Ureter (tissue), 1 donor: ENCODE measurements around the gene EPB41L4B. TPM values are rescaled to one million over a fixed set of nuclear protein-coding genes. Genes with fewer than 3 reads are reported as not detected.
"Not testable (repeated sequence)": the region's sequence is repeated elsewhere in the genome, so short reads cannot be mapped to it uniquely, and the experiment has no call there.

Source experiments
- DNase-seq: peaks from one replicate; pipeline ENCODE4 v3.0.0-alpha.2; 2020; ENCODE audit warnings: low spot score
- total RNA-seq: library from RNA; stranded (reverse); gene quantifications from one replicate; pipeline ENCODE4 v1.2.4, GENCODE V29; 2023
- donor health status: DM: yes; HTN: yes; CAD: no.

The EPB41L4B gene
- total RNA-seq, 1 donor from 2014 or later: 15.9 TPM

DNA sequence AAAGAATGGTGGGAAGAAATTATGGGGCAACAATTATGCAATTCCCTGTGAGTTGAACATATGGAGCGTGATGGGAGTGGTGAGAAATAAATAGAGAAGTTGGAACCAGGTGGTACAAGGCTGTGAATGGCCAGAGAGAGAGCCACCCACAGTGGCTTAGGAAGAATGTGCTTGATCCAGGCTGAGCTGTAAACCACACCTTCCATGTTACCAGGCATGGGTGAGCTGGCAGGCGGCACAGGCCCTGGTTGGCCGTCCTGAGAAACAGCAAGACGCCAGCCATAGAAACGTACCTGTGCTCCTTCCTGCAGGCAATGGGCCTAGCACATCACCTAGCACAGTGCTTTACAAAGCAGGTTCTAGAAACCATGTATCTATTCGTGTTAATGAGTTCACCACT lies 74.3 kb downstream of the EPB41L4B start:
- no peak for DNase-seq

DNA sequence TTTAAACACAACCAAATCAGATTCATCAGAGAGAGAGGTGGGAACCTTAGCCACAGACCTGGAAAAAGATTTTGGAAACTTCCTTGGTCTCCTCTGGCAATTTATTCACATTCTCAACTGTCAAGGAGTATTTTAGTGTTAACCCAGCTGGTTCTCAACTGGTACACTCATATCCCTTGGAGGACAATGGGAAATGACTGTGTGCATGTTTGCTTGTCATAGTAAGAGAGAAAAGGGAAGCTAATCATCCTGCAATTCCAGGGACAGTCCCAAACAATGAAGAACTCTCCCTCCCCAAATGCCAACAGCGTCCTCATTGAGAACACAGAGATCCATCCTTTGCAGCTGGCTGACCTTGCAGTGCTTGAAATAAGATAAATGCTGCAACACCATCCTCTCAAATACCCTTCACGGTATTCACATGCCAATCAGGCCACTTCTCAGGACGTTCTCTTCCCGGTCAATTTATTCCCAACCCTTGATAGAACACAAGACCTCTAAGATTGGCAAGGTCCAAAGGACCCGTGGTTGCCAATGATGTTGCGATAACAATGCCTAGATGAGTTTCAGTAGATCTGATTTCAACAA lies 75.5 kb downstream of the EPB41L4B start:
- DNase-seq: no peak

DNA sequence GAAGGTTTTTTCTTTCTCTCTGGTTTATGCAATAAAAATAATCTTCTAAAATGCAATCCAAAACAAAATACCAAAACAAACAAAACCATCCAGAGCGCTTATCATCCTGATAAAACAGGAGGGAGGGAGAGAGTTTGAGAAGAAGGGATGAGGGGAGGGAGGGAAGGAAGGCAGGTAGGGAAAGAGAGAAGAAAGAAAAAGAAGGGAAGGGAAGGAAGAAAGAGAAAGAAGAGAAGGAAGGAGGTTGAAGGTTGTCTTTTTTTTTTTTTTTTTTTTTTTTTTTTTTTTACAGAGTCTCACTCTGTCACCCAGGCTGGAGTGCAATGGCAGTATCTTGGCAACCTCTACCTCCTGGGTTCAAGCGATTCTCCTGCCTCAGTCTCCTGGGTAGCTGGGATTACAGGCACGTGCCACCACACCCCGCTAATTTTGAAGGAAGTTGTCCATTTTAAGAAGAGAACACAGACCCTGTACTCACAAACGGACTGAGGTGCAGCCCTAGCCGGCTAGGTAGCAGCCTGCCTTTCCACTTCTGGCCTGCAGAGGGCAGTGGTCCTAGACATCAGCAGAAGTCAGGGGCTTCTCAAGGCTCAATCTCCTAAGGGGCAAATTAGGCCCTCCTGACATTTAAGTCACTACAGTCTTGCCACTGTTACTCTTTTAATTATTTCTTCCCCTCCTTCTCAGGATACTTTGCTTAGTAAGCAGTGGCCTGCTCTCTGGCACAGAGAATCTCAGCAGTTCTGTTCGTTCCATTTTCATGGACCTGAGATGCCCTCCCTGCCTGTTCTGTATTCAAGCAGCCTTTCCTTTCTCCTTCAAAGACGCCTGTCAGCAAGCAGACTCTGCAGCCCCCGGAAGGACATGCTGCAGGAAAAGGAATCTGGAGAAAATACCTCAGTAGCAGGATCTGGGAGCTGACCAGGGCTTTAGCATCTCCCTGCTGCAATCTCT lies 76.4 kb downstream of the EPB41L4B start:
- peak; percentile 65 for DNase-seq

DNA sequence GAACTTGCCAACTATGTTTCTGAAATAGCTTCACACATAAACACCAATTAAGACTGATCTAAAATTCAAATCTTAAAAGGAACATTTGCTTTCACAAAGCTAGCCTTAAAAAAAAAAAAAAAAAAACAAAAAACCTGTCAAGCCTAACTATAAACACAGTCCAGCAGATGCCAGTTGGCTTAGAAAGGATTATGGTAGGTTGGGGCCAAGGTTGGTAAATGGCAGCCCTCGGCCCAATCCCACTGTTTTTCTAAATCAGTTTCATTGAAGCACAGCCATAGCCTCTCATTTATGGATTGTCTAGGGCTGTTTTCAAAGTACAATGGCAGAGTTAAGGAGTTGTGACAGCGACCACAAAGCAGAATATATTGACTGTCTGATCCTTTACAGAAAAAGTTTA lies 78.1 kb downstream of the EPB41L4B start:
- DNase-seq: peak; percentile 6

DNA sequence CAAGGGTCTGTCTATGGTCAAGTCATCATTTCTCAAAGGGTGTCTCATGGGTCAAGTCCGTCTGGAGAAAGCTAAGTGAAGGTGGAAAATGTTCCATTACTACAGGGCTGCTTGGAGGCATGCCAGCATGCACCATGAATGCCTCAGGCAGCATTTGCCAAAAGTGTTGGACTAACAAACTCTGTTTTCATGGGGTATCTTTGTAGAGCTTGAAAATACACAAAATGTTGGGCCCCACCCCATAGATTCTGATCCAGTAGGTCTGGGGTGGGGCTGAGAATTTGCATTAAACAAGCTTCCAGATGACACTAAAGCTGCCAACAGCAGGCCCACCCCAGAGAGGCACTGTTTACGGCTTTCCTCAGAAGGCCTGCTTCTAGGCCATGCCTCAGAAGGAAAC lies 78.8 kb downstream of the EPB41L4B start:
- DNase-seq: peak; percentile 19

DNA sequence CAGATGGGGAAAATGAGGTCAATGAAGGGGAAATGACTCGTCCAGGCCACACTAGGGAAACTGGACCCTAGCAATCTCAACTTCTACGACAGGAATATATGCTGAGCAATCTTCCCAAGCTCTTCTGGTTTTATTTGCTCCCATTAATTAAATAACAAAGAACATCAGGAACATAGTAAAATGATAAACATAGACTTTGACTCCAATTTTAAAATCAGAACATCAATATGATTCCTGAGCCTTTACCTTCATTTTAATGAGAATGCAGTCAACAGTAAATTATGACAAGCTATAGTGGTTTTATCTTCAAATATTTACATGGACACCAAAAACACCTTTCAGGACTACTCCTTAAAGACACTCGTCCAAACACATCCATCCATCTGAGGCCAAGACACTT lies 79.7 kb downstream of the EPB41L4B start:
- DNase-seq: no peak

DNA sequence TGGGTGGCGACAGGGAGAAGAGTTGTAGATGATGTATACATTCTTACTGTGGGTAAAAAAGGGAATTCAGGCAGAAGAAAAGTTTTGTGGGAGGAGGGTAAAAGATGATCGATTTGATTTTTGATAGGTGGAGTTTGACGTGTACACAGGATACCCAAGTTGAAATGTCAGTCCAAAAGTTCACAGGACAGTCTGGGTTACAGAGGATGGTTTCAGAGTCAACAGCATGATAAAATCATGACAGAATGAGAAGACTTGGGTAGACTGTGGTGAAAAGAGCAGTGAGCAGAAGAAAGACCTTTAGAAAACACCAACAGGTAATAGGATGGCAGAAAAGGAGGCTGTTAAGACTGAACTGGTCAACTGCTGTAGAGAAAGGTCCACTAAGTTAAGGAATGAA lies 81.6 kb downstream of the EPB41L4B start:
- no peak for DNase-seq

DNA sequence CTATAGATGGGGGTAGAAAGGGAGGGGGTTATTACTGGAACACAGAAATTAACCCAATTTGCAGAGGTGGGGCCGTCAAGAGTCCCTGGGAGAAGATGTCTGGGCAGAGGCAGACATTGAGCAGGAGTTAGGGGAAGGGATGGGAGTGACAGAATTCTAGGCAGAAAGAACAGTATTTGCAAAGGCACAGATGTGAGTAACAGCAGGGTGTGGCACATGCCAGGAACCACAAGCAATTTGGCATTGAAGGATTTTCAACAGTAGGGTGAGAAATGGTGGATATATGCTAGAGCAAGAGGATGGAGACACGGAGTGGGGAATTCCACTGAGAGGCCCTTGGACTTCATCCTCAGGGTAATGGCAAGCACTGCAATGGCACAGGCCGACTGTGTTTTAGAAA lies 82.2 kb downstream of the EPB41L4B start:
- no peak for DNase-seq

DNA sequence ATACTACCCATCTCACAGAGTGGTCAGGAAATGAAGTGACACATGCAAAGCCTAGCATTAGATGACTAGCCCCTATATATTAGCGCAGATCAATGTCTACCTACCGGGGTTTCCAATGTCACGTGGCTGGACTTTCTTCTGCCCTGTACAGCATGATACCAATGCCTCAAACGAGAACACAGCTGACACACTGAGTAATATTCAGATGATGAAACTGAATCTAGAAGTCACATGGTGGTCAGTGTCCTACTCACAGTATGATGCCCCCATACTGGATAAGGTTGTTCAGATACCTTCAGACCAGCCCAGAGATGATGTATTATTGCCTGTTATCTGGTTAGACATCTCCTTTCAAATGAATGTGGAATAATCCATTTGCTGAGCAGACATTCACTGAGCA lies 82.7 kb downstream of the EPB41L4B start:
- no peak for DNase-seq

DNA sequence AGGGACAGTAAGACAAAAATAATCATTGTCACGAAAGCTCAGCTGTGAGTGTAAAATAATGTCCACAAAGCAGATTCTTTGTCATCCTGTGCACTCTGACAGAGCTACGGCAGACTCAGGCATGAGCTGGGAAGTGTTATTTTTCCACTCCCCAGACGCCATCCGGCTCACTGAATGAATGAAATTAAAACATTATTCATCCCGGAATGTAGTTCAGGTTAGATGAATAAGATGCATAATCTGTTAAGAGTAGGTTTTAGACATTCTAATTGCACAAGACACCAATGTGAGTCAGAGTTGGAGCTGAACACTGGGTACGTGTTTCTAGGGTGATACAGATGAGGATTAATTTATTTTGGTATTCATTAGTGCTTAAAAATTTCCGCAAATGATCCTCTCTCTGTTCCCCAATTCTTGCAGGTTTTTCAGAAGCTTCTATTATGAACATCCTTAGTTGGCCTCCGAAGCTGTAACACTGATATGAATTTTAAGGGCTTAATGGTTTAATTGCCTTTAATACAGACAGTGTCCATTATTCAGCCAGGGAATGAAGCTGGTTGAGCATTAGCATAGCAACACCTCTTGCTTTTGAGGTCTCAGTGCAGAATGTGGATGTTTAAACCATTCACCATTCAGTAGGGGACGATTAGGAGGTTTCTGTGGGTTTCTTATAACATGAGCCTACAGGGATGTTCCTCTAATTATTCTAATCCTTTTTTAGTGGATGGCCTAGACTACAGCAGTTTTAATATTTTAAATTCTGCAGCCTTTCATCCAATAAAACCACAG lies 88.2 kb downstream of the EPB41L4B start:
- no peak for DNase-seq

DNA sequence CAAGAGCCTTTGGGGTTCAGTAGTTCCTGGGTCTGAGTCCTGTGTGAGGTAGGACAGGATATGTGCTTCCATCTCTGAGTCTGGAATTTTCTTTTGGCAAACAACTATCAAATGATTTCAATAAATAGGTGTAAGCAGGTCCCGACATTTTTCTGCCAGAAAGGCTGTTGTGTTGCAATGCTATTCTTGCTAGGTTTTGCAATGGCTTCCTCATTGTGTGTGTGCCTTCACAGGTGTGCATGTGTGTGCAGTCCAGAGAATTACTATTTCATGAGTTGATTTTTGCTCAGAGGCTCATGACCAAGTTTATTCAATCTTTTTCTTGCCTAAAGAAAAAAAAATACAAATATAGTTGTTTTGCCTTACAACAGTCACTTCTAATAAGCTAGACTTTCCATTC lies 89.3 kb downstream of the EPB41L4B start:
- no peak for DNase-seq

DNA sequence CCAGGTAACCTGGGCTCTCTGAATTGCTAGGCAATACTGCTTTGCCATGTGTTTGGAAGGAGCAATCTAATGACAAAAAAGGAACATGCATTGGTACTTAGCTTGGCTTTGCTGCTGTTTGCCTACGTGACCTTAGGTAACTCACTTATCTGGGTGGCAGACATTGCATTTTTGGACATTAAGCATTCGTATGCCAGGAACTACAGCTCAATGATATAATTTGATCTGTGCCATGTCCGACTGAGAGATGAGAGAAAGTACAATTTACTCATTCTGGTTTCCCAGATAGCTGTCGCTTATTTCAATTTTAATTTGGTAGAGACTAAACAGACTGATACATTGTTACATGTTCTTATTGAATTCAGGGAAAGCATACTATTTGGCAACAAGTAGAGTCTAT lies 90.6 kb downstream of the EPB41L4B start:
- no peak for DNase-seq

DNA sequence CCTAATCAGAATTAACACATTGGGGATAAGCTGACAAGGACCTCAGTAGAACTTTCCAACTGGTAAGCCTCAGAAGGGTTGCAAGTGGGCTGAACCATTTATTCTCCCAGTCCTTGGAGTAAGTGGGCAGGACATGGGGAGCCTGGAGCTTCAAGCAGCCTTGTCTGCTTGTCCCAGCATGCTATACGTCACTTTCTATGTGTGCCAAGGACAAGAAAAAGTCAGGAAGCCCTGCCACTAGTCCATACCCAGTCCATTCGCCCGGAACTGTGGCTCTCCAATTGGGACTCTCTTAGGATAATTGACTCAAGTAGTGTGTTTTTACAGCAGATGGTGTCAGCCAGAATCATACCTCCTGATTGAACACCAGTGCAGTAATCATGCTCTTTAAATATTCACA lies 91.2 kb downstream of the EPB41L4B start:
- no peak for DNase-seq

DNA sequence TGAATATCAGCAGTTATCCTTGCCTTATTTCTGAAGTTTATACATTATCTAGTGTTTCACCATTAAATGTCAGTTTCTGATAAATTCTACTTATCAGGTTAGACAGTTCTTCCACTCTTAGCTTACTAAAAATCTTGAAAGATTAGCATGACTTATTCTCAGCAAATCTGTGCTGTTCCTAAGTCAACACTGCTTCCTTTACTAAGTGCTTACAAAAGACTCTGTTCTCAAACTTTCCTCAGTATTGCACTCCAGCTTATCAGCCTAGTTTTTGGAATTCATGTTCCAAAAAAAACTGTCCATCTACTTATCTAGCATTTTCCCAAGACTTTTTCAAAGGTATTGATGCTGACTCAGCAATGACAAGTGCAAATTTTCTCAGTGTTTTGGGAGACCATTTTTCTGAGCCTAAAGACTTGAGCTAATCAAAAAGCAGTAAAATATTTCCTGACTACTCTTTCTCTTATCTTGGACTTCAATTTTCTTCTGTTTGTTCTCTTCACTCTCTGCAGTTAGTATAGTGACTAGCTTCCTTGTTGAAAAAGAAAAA lies 92.7 kb downstream of the EPB41L4B start:
- no peak for DNase-seq

DNA sequence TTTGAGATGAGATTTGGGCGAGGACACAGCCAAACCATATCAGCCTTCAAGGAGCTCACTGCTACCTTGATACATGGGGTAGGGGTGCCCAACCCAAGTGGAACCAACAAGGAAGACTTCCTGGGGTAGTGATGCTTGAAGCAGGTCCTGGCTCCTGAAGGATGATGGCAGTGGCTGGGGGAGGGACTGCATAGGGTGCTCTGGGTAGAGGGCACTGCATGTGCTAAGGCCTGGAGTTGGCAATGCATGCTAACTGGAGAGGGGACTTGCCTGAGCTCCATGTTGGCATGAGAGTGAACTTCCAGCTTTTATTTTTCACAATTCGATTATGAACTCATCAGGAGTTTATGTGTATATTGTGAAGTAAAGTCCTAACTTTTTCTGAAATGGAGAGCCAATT lies 95.2 kb downstream of the EPB41L4B start:
- DNase-seq: no peak

DNA sequence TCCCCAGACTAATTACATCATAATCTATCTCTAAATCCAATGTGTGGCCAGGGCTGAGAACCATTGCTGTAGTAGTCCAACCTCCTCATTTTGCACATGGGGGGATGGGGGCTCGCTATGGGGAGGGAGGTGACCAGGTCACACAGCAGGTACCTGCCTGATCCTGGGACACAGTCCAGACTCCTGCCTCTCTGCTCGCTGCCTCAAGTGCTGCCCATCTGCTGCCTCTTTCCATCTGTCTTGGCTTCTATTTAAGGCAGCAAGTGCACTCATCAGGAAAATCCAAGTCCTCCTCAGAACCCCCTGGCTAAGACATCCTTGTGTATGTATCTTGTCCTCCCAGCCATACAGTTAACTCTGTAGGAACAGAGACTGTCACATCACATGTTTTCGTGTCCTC lies 96.1 kb downstream of the EPB41L4B start:
- no peak for DNase-seq

DNA sequence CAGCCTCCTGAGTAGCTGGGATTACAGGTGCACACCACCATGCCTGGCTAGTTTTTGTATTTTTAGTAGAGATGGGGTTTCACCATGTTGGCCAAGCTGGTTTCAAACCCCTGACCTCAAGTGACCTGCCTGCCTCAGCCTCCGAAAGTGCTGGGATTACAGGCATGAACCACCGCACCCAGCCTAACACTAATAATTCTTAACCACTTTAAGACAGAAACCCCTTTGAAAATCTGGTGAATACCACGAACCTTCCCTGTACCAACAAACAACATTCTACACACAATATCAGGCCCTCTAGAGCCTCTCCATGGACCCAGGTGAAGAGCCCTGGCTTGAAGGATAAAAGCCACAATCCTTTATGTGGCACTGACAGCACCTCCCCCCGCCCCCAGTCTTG lies 102.6 kb downstream of the EPB41L4B start:
- DNase-seq: not testable (repeated sequence)

DNA sequence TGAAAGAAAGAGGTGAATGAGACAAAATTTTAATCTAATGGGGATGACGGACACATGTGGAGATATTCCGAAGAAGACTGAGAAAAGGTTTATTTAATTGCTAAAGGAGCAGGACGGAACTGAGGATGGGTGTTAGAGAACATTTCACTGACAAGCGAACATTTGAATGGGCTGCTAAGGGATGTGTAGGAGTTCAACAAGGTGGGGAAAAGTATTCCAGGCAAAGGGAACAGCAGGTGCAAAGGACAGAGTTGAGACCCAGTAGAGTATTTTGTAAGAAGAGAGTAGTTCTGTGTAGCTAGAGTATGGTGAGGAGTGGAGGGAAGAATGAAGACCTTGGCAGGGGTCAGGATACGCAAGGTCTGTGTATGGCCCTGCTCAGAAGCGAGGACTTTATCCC lies 106.4 kb downstream of the EPB41L4B start:
- DNase-seq: no peak

DNA sequence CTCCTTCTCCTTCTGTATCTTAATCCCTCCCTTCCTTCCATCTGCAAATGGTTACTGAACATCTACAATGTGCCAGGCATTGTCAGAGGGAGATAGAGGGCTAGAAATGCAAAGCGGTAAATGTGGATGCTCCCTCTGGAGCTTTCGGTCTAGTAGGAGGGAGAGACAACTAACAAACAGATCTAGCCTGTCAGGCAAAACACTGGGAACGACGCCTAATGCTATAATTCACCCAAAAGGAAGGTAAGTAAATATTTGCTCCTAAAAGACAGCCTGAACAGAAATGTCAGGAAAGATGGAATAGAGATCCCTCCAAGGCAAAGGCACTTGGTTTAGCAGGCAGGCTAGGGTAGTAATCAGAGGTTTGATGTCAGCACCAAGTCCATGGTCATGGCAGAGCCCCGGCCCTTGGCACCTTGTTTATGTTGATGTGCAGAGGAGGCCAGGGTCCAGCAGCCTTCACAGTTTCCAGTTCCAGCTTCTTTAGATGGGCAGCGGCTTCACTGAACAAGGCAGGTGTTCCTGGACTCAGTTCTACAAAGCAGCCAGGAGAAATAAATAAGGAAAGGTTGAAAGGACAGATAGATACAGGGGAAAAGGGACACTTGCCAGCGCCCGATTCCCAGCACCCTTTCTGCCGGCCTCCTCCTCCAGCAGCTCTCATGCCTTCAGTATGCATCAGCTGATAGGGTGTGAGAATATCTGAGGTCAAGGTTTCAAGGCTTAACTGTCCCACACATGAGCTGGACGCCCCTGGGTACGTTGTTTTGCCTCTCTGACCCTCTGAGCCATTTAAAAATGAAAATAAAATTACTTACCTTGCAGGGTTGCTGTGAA lies 107.4 kb downstream of the EPB41L4B start:
- DNase-seq: no peak

DNA sequence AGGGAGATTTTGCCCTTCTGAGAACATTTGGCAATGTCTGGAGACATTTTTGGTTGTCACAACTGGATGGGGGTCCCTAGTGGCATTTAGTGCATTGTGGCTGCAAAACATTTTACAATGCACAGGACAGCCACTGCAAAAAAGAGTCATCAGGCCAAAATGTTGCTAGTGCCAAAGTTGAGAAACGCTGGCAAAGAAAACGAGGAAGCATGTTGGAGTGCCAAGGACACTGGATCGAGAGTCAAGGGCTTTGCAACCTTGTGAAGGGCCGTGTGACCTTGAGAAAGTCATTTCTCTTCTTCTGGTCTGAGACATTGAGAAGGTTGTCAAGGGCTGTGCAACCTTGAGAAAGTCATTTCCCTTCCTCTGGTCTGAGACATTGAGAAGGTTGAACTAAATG lies 108.1 kb downstream of the EPB41L4B start:
- DNase-seq: no peak

DNA sequence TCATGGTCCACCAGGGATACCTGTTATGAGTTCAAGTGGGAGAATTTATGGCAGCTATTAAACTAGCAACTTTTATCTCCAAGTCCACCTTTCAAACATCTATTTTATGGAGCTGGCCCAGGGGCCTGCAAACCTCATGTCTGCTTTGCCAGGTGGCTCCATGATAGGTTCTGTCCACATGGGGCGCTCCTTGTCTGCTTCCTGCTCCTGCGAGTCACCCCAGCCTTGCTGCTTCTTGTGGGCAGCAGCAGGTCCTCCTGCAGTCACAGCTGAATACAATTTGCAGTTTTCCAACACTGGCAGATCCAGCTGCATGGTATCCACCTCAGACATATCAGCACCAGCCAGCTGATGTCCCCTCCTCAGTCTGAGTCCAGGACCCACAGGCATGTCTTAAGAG lies 114.2 kb downstream of the EPB41L4B start:
- no peak for DNase-seq
